SIG-M5 treated with dmso at 0.1 percent for 504 hours (cell line): ENCODE data around the gene GFY.
"Not testable (repeated sequence)": the region's sequence is repeated elsewhere in the genome, so short reads cannot be mapped to it uniquely, and the experiment has no call there.

Experiments used
- DNase-seq: peaks from one replicate; lab custom pipeline; 2025; ENCODE audit not compliant: unreplicated experiment; lab: John Stamatoyannopoulos, UW

Gene GFY

GRCh38 chr19:49468746-49469447 is 43.7 kb downstream of the GFY start:
- DNase-seq: peak; percentile 80

GRCh38 chr19:49469828-49470614 is 44.8 kb downstream of the GFY start:
- DNase-seq: no peak

GRCh38 chr19:49470615-49470978 is 45.4 kb downstream of the GFY start:
- DNase-seq: no peak

- DNase-seq: no peak
These were observed 47.7 kb downstream of the GFY start for GRCh38 chr19:49472936-49473335.

GRCh38 chr19:49473501-49473867 is 48.3 kb downstream of the GFY start:
- DNase-seq: not testable (repeated sequence)

- peak; percentile 81 for DNase-seq
These were observed 48.8 kb downstream of the GFY start, which contains the start of gene FLT3LG for GRCh38 chr19:49473868-49474541. Gene FLT3LG, plus strand, starts transcription at chr19:49474215. Its CDS starts 425 bp downstream, at chr19:49474640.

- no peak for DNase-seq
These were observed 49.3 kb downstream of the GFY start for GRCh38 chr19:49474542-49474924.

GRCh38 chr19:49475191-49475917 is 50.2 kb downstream of the GFY start:
- DNase-seq: no peak

- peak; percentile 39 for DNase-seq
These were observed 51.0 kb downstream of the GFY start for GRCh38 chr19:49475995-49476880.
